MCF 10A (cell line): ENCODE results near the gene RERE. TPM values are rescaled to one million over a fixed set of nuclear protein-coding genes. Genes with fewer than 3 reads are reported as not detected.

Experiments
- BruUV-seq: library from RNA; stranded (reverse); fragments of 400-500 nt; replicated peaks from 2 replicates; lab custom pipeline; 2021; lab: Mats Ljungman, UMichigan
- CTCF ChIA-PET: fragments of 300-600 bp; sonication (Branson Sonifier 250); formaldehyde crosslinking; extraction: SDS; loops from one replicate; lab custom pipeline; 2021; ENCODE audit warnings: antibody characterized with exemption, inconsistent platforms; lab: Yijun Ruan, JAX
- POLR2A ChIA-PET: fragments of 300-600, 350-650 bp; sonication (Branson Sonifier 250); formaldehyde crosslinking; extraction: SDS; loops from one replicate; lab custom pipeline; 2020; ENCODE audit warnings: antibody characterized with exemption, inconsistent platforms; lab: Yijun Ruan, JAX
- DNase-seq: peaks from one replicate; pipeline ENCODE4 v3.0.0-alpha.2; 2018; ENCODE audit not compliant: unreplicated experiment
- H3K27ac Mint-ChIP-seq: one replicate; pipeline ENCODE4 v1.8.0; 2022; ENCODE audit warnings: mild to moderate bottlenecking, low read depth, mixed read lengths; ENCODE audit not compliant: unreplicated experiment
- H3K27me3 Mint-ChIP-seq: one replicate; pipeline ENCODE4 v1.8.0; 2022; ENCODE audit warnings: mixed read lengths; ENCODE audit not compliant: insufficient read depth, unreplicated experiment
- H3K36me3 Mint-ChIP-seq: one replicate; pipeline ENCODE4 v1.8.0; 2022; ENCODE audit warnings: mild to moderate bottlenecking, moderate library complexity, mixed read lengths; ENCODE audit not compliant: insufficient read depth, unreplicated experiment
- H3K4me1 Mint-ChIP-seq: one replicate; pipeline ENCODE4 v1.8.0; 2022; ENCODE audit warnings: mixed read lengths; ENCODE audit not compliant: insufficient read depth, unreplicated experiment
- H3K4me3 Mint-ChIP-seq: one replicate; pipeline ENCODE4 v1.8.0; 2022; ENCODE audit warnings: mild to moderate bottlenecking, moderate library complexity, mixed read lengths; ENCODE audit not compliant: unreplicated experiment
- H3K9me3 Mint-ChIP-seq: one replicate; pipeline ENCODE4 v1.8.0; 2022; ENCODE audit warnings: mixed read lengths; ENCODE audit not compliant: unreplicated experiment
- CTCF ChIP-seq: fragments of 200-600 bp; IDR thresholded peaks from one replicate; pipeline ENCODE4 v1.8.0; 2022; ENCODE audit warnings: antibody characterized with exemption, mild to moderate bottlenecking; ENCODE audit not compliant: unreplicated experiment
- intact Hi-C: fragments of 100-400 bp; cut with micrococcal nuclease; formaldehyde crosslinking; loops from 2 replicates; pipeline ENCODE4 v1.14.1; 2022
- total RNA-seq: library from RNA; stranded (reverse); gene quantifications from 2 replicates; pipeline ENCODE4 v1.2.3, GENCODE V29; 2022

Gene RERE
- total RNA-seq, 1 experiment from 2014 or later = 48.4 TPM

GRCh38 chr1:8678673-8679394 is 138.6 kb downstream of the RERE start:
- POLR2A ChIA-PET = interaction anchor here (0.9 to 8.8 kb wide), 11 partner anchors 8 to 188 kb away, joined by 3 to 179 read pairs (median 9); no protein-coding TSS in a partner anchor
- intact Hi-C loops = no loop called here
- no peak for TF ChIP-seq CTCF
- H3K36me3 Mint-ChIP-seq = no peaks in the 10 kb centered on the region
- H3K27me3 Mint-ChIP-seq = no peaks in the 10 kb centered on the region
- DNase-seq = no peak
- H3K27ac Mint-ChIP-seq = no peak overlapping the region
- BruUV-seq = no TSS peak
- no peaks in the 10 kb centered on the region for H3K9me3 Mint-ChIP-seq
- H3K4me3 Mint-ChIP-seq = no peak overlapping the region
- H3K4me1 Mint-ChIP-seq = peaks cover 21% of the 10 kb centered on the region
- CTCF ChIA-PET = interaction anchor here (0.6 to 1.4 kb wide), 4 partner anchors 13 to 132 kb away, joined by 3 to 5 read pairs (median 4); no protein-coding TSS in a partner anchor

GRCh38 chr1:8677782-8678181 is 139.7 kb downstream of the RERE start:
- Mint-ChIP-seq H3K9me3 (no peaks in the 10 kb centered on the region), H3K4me3 (no peak overlapping the region), H3K4me1 (peaks cover 21% of the 10 kb centered on the region), H3K27me3 (no peaks in the 10 kb centered on the region), H3K36me3 (no peaks in the 10 kb centered on the region), H3K27ac (no peak overlapping the region)
- intact Hi-C loops = no loop called here
- no peak for TF ChIP-seq CTCF
- ChIA-PET POLR2A (interaction anchor here (1.2 to 8.8 kb wide), 3 partner anchors 23 to 152 kb away, joined by 4 to 179 read pairs (median 9); no protein-coding TSS in a partner anchor), CTCF (interaction anchor here (0.6 to 1.4 kb wide), 4 partner anchors 114 to 357 kb away, joined by 3 to 5 read pairs (median 4); no protein-coding TSS in a partner anchor)
- no TSS peak for BruUV-seq
- DNase-seq = no peak

DNA sequence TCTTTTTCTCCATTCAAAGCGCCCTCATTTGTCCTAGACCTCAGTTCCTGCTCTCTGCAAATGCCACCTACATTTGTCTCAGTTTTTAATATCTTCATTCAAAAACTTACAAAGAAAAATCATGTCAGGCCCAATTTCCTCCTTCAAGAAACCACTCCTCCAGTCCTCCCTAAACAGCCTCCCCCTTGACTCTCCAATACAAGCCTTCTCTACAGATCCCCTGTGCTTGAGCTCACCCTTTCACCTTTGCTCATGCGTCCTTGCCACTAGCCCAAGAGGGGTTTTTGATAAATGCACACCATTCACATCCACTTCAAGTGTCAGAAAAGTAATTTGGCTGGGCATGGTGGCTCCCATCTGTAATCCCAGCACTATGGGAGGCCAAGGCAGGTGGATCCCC is 140.6 kb downstream of the RERE start:
- Mint-ChIP-seq H3K4me1 (peaks cover 18% of the 10 kb centered on the region), H3K27ac (no peak overlapping the region), H3K9me3 (no peaks in the 10 kb centered on the region), H3K27me3 (no peaks in the 10 kb centered on the region), H3K4me3 (no peak overlapping the region), H3K36me3 (no peaks in the 10 kb centered on the region)
- ChIA-PET POLR2A (interaction anchor here (1.1 kb wide), 1 partner anchor 25 kb away, joined by 4 read pairs; no protein-coding TSS in a partner anchor), CTCF (interaction anchor here (0.6 kb wide), 2 partner anchors 127 to 605 kb away, joined by 3 to 4 read pairs; no protein-coding TSS in a partner anchor)
- no peak for TF ChIP-seq CTCF
- BruUV-seq = no TSS peak
- no peak for DNase-seq
- intact Hi-C loops = no loop called here

DNA sequence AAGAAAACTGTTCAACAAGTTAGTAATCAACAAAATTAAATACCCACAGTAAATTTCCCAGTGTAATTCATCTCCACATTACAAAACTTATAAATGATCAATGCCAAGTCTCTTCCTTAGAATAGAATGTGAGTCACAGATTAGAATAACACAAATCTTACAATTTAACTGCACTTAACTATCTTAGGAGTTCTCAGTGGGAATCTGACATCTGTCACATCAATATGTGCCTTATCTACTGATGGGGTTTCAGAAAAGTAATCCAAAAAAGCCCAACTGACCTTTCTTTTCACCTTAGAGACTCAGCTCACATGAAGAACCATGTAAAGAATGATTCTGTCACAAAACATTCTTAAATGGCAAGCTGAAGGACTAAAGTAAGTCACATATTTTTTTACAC is 141.4 kb downstream of the RERE start:
- Mint-ChIP-seq H3K27me3 (no peaks in the 10 kb centered on the region), H3K4me3 (no peak overlapping the region), H3K4me1 (peaks cover 18% of the 10 kb centered on the region), H3K27ac (no peak overlapping the region), H3K36me3 (no peaks in the 10 kb centered on the region), H3K9me3 (no peaks in the 10 kb centered on the region)
- no TSS peak for BruUV-seq
- DNase-seq = no peak
- intact Hi-C loops = no loop called here
- CTCF ChIA-PET = interaction anchor here (3.2 kb wide), 1 partner anchor 51 kb away, joined by 21 read pairs; no protein-coding TSS in a partner anchor
- no peak for TF ChIP-seq CTCF
- POLR2A ChIA-PET = interaction anchor here (1.1 kb wide), 1 partner anchor 26 kb away, joined by 4 read pairs; no protein-coding TSS in a partner anchor
